ENCODE measurements around the gene TEKT4. TPM values are rescaled to one million over a fixed set of nuclear protein-coding genes. Genes with fewer than 3 reads are reported as not detected.
A peak's percentile ranks its signal among the peaks of the same experiment; 100 is the strongest.

TEKT4 gene
- total RNA-seq, 1 donor: not detected

- H3K4me3 ChIP-seq (ENCODE audit: low read depth, low read length): no peak overlapping the region
- no peak for DNase-seq (ENCODE audit: low read depth)
- TF ChIP-seq CTCF (IDR thresholded peaks at IDR 0.05; ENCODE audit: insufficient read depth, low read length): no peak
Measured at GRCh38 chr2:94869552-94870439, 1.4 kb upstream of the TEKT4 start.

DNA sequence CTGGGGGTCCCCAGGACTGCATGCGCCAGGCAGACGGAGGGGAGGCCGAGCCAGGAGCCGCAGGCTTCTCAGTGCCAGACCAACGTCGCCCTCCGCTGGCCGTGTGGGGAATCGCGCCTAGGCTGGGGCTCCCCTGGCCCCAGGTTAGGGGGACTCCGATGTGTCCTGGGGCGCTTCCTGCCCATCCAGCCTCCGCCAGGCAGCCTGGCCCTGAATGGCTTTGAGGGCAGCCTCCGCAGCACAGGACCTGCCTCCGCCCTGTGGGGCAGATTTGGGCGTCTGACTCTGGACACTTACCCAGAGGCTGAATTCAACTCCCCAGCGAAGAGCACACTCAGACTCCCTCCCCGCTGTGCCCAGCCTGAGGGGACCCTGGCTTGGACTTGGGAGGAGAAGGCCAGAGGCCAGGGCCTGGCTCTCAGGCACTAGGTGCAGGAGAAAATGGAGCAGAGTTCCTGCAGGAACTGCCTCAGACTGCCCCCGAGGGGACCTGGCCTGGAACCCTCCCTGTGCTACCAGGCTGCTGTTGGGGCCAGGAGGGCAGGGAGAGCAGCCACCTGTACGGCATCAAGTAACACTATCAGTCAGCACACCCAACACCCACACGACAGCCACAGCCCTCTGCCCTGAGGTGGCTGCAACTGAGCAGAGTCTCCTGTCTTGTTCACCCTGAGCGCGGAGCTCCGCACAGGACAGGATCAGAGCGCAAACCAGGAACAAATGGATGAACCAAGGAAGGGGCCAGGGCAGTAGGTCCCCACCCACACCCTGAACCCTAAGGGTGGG is 597 bp upstream of the TEKT4 start:
- no peak overlapping the region for H3K4me3 ChIP-seq (ENCODE audit: low read depth, low read length)
- DNase-seq (ENCODE audit: low read depth): no peak
- peak; percentile 29 for TF ChIP-seq CTCF (IDR thresholded peaks at IDR 0.05; ENCODE audit: insufficient read depth, low read length)

DNA sequence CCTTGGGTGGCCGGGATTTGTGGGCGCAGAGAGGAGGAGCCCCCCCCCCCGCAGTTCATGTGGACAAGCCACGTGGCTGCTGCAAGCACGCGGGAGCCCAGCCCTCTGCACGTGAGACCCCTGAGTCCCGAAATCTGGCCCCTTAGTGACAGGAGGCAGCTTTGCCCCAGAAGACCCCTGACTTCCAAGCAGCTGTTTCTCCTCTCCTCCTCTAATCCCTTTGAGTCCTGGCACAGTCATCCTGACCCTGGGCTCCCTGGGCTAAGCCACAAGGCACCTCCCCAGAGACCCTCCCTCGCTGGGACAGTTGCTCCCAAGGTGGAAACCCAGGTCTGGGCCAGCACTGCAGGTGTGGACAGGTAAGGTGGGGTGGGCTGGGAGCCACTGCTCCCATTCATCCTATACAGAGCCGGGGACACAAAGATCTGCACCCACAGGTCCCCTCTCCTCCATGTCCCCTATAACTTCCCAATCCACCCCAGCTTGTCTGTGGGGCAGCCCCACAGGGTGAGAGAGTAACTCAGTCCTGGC is 923 bp downstream of the TEKT4 start:
- TF ChIP-seq CTCF (IDR thresholded peaks at IDR 0.05; ENCODE audit: insufficient read depth, low read length): no peak
- no peak for DNase-seq (ENCODE audit: low read depth)
- no peak overlapping the region for H3K4me3 ChIP-seq (ENCODE audit: low read depth, low read length)

- H3K4me3 ChIP-seq (ENCODE audit: low read depth, low read length): no peak overlapping the region
- TF ChIP-seq CTCF (IDR thresholded peaks at IDR 0.05; ENCODE audit: insufficient read depth, low read length): no peak
- no peak for DNase-seq (ENCODE audit: low read depth)
Measured at GRCh38 chr2:94872676-94873361, 1.6 kb downstream of the TEKT4 start.

DNA sequence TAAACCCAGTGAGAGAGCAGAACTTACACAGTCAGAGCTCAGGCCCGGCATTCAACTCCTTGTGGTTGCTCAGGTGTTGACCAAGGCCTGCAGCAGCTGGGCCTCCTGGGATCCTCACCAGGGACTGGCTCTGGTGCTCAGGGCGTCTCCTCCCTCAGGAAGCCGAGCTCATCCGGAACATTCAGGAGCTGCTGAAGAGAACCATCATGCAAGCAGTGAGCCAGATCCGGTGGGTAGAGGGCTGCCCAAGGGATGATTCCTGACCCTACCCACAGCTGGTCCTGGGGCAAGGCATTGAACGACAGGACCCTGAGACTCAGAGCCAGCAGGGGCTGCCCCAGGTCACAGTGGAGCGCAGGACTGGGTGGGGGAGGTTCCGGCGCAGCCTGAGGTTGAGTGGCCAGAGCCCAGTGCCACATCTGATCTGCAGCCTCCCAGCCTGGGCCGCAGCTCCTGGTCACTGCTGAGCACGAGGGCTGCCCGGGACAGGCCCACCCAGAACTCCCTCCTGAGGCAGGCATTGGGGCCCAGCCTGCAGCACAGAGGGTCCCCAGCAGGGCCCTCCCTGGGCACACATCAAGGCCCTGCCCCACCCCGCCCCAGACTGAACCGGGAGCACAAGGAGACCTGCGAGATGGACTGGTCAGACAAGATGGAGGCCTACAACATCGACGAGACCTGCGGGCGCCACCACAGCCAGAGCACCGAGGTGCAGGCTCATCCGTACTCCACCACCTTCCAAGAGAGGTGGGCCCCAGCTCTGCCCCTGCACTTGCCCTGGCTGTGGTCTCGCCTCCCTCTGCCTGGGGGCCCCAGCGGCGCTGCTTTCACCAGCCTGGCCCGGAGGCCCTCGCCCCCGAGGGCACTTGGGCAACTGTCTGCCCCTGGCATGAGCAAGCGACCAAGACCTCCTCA is 2.4 kb downstream of the TEKT4 start:
- no peak overlapping the region for H3K4me3 ChIP-seq (ENCODE audit: low read depth, low read length)
- TF ChIP-seq CTCF (IDR thresholded peaks at IDR 0.05; ENCODE audit: insufficient read depth, low read length): no peak
- no peak for DNase-seq (ENCODE audit: low read depth)

All from fibroblast of the aortic adventitia (primary cell).